ENCODE results near the gene VPS13D.

DNA sequence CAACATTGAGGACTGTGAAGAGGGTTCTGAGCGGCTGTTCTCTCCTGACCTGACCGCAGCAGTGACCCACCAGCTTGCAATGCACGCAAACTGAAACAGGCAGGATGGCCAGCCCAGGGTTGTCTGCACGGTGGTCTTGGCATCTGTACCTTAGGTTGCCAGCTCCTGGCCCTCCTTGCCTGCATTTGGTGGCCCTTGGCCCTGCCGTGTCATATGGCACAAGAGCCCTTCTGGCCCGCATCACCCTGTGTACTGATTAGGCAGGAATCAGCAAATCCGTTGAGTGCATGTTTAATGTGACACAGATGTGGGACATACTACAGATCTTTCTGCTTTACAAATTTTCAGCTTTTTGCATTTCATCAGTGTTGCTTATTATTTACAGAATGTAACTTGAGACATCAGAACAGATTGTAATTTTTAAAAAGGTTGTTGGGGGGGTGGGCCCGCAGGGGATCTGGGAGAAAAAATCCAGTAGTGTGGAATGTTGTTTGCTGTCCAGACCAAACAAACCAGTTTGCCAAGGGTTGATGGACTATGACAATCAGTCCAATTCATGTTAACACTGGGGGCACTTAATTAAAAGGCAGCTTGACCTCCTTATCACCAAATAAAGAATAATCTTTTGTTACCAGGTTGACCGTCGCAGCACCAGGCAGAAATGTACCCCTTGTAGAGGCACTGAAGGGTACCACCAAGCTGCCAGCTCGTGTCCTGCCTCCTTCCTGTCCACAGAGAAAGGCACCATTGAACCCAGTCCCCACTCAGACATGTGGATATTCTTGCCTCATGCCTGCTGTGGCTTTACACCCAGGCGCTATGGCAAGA lies 255.6 kb downstream of the VPS13D start:
- TF ChIP-seq POLR2A (IDR thresholded peaks at IDR 0.05; ENCODE audit: low read depth, low read length) (no peak), CHD1 (IDR thresholded peaks at IDR 0.05; ENCODE audit: low read depth, low read length) (no peak), FOXK2 (IDR thresholded peaks at IDR 0.05) (no peak), CHD2 (IDR thresholded peaks at IDR 0.05; ENCODE audit: borderline replicate concordance, low read depth, low read length) (no peak), RAD21 (IDR thresholded peaks at IDR 0.05; ENCODE audit: insufficient read depth, low read depth, low read length) (no peak), CREM (IDR thresholded peaks at IDR 0.05; ENCODE audit: low read depth) (no peak), HDAC2 (IDR thresholded peaks at IDR 0.05) (no peak), POLR2AphosphoS5 (IDR thresholded peaks at IDR 0.05; ENCODE audit: low read length) (no peak)
- TF ChIP-seq, protein P1, sequence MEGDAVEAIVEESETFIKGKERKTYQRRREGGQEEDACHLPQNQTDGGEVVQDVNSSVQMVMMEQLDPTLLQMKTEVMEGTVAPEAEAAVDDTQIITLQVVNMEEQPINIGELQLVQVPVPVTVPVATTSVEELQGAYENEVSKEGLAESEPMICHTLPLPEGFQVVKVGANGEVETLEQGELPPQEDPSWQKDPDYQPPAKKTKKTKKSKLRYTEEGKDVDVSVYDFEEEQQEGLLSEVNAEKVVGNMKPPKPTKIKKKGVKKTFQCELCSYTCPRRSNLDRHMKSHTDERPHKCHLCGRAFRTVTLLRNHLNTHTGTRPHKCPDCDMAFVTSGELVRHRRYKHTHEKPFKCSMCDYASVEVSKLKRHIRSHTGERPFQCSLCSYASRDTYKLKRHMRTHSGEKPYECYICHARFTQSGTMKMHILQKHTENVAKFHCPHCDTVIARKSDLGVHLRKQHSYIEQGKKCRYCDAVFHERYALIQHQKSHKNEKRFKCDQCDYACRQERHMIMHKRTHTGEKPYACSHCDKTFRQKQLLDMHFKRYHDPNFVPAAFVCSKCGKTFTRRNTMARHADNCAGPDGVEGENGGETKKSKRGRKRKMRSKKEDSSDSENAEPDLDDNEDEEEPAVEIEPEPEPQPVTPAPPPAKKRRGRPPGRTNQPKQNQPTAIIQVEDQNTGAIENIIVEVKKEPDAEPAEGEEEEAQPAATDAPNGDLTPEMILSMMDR (IDR thresholded peaks at IDR 0.05 in 2 of 3, conservative IDR thresholded peaks at IDR 0.05 in 1 of 3; ENCODE audit: control insufficient read depth in 2 of 3, extremely low read depth in 1 of 3, insufficient read depth in 1 of 3, low read depth in 3 of 3, low read length in 3 of 3) = no peak
